GM18868 (cell line): ENCODE measurements around the gene COPS7B.
"Not testable (repeated sequence)": the region's sequence is repeated elsewhere in the genome, so short reads cannot be mapped to it uniquely, and the experiment has no call there.

Experiments used
- ATAC-seq: cut with Tn5 transposase; IDR thresholded peaks from one replicate; pipeline ENCODE4 v1.9.1; 2021; ENCODE audit warnings: mild to moderate bottlenecking, moderate library complexity; ENCODE audit not compliant: unreplicated experiment

COPS7B gene

DNA sequence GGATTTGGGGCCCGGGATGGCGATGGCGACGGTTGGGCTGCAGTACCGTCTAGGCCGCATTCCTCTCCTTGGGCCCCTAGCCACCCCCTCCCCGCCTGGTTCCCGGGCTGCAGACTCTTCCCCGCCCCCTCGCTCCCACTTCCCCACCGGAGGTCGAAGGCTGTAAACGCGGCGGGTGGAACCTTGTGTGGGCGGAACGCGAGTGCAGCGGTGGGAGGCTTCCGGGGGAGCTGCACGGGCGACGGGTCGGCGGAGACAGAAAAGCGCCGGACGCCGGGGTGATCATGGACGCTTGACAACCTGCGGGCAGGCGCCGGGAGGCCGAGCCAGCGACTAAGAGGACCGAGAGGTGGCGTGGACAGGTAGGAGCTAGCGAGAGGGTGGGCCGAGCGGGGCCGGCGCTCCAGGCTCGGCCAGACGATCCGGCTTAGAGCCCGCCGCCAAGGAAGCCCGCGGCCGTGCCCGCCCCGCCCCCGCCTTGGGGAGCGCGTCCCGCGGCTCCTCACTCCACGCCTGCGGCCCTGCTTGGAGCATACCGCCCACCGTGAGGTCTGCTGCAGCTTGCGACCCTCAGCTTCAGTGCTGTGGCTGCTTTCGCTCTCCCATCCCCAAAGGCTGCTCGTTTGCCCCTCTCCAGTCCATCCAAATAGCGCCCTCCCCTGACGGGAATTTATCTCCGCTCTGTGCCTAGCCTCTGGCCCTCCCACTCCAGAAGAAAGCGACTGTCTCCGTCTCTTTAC lies at the start of gene COPS7B:
Gene COPS7B, plus strand, starts transcription at position 269 of the 740 bp plus-strand sequence. CDS start 2,126 bp downstream, outside the sequence.
- peak; percentile 65 for ATAC-seq

DNA sequence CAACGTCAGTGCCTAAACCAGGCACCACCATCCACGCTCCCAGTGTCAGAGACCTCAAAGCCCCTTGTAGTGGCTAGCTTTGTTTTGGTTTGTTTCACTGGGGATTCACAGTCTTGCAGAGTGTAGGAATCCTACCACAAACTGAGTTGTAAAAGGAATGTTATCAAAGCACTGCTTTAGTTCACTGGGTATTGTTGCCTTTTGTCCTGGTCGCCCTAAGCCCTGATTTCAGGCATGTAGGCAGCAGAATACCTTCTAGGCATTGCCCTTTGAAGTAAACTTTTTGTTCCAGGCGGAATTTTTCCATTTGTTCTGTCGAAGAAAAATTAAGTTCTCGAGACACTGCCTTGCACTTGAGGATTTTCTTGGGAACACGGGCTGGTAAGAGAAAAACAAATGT lies 48.5 kb upstream of the COPS7B start:
- no peak for ATAC-seq

DNA sequence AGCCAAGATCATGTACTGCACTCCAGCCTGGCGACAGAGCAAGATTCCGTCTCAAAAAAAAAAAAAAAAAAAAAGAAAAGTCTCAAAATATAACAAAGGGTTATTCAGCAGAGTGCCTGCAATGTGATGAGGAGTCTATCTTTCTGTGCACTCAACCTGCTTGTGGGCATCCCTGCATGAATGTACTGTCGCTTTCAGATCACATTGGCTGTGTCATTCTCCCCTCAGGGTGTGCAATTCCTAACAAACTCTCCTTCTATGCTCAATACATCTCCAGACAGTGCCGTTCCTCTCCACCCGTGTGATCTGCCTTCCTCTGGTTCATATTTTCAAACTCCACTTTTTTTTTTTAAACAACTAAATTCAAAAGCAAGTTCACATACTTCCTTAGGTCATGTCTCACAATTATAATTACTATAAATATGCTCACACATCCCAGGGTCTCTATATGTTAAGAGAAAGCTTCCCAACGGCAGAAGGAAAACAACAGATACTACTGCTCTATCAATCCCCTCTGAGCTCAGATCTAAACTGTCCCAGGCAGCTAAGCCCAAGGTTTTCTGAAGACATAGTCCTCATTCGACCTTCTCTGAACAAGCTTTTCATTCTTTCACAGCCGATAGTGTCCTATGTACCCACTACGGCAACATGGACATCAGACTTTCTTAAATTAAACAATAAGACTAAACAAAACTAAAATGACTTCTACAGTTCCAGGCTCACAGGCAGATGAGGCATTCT lies 42.7 kb upstream of the COPS7B start:
- ATAC-seq, result no peak

DNA sequence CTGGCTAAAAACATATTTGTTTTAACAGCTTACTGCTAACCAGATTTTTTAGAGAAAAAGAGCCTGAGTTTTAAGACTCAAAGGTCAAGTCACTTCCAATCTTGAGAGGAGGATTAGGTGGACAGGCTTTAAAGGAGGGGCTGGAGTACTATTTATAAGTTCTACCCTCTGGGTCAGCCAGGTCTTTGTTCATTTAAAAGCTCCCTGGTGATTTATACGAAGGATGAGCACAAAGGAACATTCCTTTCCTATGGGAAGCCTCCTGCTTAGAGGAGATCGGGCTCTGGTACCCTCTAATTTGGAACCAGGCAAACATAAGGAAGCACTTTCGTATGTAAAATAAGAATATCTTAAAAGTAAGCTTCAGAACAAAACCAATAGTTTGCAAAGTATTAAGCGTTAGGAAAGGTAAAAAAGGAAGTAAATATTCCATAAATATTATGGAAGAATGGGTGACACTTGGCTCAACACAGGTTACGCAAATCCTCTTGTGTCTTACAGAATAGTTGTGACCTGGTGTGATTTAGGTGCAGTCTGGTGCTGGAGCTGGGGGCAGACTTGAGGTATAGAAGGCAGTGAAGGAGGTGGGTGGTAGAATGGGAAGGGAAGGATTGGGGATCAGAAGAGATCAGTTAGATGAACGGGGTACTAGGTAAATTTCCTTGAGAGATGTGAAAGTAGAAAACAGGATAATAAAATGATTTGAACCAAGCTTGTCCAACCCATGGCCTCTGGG lies 40.8 kb upstream of the COPS7B start:
- no peak for ATAC-seq

DNA sequence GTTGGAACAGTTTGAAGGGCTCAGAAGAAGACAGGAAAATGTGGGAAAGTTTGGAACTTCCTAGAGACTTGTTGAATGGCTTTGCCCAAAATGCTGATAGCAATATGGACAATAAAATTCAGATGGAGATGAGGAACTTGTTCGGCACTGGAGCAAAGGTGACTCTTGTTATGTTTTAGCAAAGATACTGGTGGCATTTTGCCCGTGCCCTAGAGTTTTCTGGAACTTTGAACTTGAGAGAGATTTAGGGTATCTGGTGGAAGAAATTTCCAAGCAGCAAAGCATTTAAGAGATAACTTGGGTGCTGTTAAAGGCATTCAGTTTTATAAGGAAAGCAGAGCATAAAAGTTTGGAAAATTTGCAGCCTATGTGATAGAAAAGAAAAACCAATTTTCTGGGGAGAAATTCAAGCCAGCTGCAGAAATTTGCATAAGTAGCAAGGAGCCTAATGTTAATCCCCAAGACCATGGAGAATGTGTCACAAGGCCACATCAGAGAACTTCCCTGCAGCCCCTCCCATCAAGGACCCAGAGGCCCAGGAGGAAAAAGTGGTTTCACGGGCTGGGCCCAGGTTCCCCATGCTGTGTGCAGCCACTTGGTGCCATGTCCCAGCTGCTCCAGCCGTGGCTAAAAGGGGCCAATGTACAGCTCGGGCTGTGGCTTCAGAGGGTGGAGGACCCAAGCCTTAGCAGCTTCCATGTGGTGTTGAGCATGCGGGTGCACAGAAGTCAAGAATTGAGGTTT lies 37.9 kb upstream of the COPS7B start:
- not testable (repeated sequence) for ATAC-seq

DNA sequence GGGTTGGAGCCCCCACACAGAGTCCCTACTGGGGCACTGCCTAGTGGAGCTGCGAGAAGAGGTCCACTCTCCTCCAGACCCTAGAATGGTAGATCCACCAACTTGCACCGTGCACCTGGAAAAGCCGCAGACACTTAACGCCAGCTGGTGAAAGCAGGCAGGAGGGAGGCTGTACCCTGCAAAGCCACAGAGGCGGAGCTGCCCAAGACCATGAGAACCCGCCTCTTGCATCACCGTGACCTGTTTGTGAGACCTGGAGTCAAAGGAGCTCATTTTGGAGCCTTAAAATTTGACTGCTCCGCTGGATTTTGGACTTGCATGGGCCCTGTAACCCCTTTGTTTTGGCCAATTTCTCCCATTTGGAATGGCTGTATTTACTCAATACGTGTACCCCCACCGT lies 37.2 kb upstream of the COPS7B start:
- ATAC-seq, result not testable (repeated sequence)

DNA sequence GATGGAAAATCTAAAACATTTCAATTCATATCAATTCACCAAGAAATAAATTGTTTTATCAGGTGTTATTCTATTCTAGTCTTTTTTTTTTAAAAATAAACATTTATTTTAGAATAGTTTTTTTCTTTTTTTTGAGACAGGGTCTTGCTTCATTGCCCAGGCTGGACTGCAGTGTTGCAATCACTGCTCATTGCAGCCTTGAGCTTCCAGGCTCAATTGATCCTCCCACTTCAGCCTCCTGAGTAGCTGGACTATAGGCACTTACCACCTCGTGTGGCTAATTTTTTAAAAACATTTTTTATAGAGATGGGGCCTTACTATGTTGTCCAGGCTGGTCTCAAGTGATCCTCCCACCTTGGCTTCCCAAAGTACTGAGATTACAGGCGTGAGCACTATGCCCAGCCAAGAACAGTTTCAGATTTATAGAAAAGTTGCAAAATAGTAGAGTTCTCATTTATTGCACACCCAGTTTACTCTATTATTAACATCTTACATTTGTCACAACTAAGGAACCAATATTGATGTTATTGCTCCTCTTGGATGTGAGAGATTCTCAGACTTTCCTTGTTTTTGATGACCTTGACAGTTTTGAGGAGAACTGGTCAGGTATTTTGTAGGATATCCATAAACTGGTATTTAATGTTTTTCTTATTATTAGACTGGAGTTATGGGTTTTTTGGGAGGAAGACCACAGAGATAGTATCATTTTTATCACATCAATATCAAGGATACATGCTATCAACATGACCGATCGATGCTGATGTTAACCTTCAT lies 35.0 kb upstream of the COPS7B start:
- no peak for ATAC-seq

DNA sequence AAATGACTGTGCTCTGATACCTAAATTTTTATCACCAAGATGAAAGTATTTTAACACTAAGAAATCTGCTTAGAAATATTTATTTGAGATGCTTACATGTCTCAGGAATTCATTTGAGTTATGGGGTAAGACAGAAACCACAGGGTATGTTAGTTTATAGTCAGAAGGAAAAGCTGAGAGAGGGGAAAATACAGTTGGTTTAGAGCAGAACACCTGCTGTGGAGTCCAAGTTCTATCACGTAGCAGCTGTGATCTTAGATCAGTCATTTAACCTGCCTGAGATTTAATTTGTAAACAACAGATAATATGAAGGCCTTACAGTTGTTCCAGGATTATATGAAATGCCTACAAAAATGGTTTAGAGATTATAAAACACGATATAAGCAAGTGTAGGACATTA lies 34.2 kb upstream of the COPS7B start:
- ATAC-seq, result no peak

DNA sequence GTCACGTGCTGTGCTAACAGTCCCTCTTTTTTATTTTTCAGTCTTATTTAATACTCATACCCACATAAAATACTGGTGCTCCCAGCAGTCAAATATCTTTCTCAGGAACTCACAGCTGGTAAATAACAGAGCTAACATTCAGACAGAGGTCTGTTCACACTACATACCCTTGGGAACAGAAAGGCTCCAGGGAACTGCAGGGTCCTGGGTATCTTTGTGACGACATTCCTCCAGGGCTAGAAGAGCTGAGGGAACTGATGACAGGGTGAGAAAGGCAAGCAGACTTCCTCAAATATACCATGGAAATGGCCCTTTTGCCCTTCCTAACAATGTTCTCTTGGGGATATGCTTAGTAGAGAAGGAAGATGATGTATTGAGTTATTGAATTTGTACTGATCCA lies 24.5 kb upstream of the COPS7B start:
- ATAC-seq, result no peak

DNA sequence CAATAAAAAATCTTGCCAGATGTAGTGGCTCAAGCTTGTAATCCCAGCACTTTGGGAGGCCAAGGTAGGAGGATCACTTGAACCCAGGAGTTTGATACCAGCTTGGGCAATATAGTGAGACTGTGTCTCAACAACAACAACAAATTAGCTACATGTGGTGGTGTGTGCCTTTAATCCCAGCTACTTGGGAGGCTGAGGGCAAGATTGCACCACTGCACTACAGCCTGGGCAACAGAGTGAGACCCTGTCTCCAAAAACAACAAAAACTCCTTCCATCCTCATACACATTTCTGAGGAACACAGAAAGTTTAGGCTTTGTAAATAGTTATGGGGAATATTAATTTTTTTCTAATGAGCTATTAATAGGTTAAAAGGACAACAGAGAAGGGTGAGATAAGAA lies 22.1 kb upstream of the COPS7B start:
- ATAC-seq, result no peak

DNA sequence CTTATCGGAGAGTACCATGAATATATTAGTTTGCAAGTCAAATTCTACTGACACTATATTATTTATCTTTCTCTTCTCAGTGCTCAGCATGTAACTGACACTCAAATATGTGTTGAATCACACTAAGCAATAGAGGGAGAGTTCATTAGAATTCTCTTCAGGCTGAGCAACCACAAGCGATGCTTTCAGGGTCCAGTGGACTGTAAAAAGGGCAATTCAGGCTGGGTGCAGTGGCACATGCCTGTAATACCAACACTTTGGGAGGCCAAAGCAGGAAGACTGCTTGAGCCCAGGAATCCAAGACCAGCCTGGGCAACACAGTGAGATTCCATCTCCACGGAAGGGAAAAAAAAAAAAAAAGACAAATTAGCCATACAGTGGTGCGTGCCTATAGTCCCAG lies 21.5 kb upstream of the COPS7B start:
- ATAC-seq, result no peak

DNA sequence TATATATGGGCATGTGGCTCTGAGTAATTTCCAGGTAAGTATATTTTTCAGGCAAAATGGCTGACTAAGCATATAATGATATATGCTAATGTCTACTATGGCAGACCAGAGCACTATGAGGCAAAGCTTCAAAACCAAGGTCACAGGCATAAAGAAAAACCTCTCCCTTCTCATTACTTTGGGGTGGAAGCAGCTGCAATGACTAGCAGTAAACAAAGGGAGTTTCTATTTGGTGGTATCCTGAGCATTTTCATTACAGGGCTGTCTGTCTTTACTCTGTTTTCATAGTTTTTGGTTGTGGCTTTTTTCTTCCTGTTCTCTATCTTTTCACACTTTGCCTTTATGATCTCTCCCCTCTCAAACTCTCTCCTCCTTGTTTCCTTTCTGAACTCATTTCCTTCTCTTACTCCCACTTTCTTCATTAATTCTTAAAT lies 20.7 kb upstream of the COPS7B start:
- ATAC-seq, result no peak

DNA sequence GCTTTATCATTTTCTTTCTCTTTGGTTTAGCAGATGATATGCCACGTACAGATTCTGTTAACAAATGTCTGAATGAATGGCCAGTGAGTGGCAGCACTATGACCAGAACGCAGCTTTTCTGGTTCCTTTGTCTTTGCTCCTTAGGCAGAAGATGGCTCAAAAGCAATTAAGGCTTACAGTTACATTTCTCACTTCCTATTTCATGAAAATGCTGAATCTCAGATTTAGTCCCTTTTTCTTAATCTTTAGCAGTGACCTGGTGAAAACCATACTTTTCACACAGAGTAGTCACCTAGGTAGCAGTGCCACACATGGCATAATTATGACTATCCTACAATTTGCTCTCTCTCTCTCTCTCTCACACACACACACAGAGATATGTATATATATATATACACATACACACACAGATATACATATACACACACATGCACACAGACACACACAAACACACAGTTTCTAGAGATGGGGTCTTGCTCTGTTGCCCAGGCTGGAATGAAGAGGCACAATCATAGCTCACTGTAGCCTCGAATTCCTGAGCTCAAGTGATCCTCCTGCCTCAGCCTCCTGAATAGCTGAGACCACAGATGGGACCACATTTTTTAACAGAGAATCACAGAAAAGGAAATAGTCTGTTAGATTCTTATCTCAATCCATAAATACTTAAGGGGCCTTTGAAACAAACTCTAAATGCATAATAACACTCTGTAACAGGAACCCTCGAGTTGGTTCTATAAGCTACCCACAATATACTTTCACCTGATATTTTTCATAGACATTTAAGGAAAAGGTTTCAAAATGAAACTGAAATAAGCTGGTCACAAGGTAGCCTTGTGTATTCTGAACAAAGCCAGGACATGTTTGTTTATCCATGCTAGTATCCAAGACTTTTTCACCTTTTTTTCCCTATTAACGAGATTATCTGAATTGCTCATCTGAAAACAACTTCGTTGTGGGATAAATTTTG lies 16.8 kb upstream of the COPS7B start:
- peak; percentile 56 for ATAC-seq

DNA sequence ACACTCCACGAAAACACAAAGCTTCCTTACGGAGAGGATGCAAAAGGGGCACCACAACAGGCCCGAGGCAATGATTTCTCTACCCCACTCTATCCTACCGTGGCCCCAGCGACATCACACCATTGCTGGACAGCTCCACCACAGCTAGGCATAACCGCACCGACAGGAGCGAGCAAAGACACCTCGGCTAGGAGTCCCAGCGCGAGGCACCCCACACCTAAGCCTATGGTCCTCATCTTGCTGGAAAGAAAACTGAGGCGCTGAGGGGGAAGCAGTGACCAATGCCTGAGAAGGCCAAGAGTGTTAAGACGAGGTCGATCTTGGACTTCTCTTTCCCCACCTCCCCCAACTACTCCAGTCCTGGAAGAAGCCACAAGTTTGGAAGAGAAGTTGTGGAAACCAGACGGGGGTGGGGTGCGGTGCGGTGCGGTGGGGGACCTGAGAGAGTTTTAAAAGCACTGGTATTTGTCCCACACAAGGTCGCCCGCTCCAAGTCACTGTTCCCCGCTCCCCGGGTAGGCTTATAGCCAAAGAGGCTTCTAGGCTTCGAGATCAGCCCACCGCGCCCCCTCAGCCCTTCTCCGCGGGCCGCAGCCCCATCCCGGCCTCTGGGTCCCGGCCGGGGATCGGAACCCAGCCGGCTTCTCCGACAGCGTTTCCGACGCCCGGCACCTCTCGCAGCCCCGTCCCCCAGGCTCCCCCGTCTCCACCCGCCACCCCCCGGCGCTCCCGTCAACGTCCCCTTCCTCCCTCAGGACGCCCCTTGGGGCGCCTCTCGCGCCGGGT lies 5.9 kb upstream of the COPS7B start:
- ATAC-seq, result no peak

DNA sequence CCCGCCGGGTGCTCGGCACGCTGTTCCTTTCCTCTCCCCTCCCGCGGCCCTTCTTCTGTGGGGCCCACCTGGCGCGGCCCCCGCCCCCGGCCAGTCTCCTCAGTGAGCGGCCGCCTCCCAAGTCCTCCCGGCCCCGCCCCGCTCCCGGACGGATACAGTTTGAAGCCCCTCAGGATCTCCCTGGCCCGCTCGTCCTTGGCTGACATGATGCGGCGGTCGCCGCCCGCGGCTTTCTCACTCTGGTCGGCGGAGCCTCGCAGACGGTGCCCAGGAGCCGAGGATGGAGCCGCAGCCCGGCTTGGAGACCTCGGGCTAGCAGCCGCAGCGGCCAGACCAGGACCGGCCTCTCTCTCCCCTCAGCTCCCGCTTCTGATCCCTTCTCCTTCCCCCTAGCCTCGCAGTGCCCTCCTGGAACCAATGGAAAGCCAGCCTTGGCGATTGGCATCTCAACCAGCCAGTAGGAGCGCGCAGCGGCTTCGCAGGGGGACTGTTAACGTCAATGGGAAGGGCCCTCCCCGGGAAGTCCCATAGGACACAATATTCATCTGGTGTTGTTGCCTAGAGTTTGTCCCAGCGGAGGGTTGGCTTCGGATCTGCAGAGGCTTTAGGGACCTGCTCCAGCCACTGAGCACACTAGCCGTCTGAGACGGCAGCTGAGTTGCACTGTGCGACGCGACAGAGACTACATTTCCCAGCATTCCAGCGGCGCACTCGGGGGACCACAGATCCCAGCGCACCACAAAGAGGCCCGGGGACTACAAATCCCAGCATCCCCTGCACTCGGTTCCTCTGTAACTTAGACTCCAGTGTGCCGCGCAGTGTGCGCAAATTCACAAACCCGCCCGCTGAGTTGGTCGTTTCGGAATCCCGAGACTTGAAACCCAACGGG lies 5.1 kb upstream of the COPS7B start, which contains the start of gene PDE6D:
Gene PDE6D, minus strand, starts transcription at position 374 of the 889 bp plus-strand sequence. Its CDS starts 168 bp downstream, at position 206.
- ATAC-seq, result peak; percentile 90

DNA sequence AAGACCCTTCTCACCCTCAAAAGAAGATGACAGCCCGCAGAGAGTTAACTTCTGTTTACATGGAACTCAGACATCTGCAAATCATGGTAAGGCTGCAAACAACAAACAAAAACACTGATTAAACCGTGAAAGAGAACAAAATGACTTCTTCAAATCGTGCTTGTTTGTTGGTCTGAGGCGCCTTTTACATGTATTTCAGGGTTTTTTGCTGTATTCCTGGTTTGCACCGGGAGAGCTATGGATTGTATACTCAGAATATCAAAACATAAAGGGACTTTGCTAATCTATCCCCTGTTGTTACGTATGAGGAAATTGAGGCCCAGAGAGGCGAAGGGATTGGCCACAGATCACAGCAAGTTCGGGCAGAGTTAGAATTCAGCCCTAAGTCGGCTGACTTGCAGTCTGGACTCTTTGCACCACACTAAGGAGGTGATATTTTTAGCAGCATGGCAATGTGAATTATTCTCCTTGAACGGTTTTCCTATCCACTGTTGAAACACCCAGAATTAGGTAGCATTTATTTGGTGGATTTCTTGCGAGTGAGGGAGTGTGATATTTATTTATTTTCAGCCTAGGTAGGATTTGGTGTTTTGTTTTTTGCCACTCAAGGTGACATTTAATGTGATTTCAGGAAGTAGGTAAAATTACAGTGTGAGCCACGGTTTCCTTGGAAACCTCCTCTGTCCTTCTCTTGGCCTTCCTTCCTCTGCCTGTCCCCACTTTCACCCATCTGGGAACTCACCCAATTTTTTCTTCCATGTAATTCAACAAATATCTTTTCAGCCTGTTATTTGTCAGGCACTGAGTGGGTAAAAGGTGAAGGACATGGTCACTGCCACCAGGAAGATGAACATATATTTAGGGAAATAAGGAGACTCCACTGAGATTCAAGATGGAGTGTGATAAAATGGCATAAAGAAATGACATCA lies 4.2 kb upstream of the COPS7B start:
- no peak for ATAC-seq
